SK-N-SH (cell line): Measurements from ENCODE around the gene FANCM. TPM values are rescaled to one million over a fixed set of nuclear protein-coding genes. Genes with fewer than 3 reads are reported as not detected.

Source experiments
- CTCF ChIA-PET: fragments of 300-600, 350-600 bp; formaldehyde crosslinking; extraction: SDS; loops from one replicate; lab custom pipeline; 2021; lab: Yijun Ruan, JAX
- POLR2A ChIA-PET: fragments of 350-600 bp; sonication (Branson Sonifier 250); formaldehyde crosslinking; extraction: SDS; loops from one replicate; lab custom pipeline; 2020; ENCODE audit warnings: antibody characterized with exemption, inconsistent platforms; lab: Yijun Ruan, JAX
- DNase-seq: peaks from one replicate; pipeline ENCODE4 v3.0.0; 2012
- H2AFZ ChIP-seq: fragments of 200-600 bp; sonication (generic); 2 replicates; pipeline ENCODE4 v1.8.1; 2016; ENCODE audit warnings: antibody characterized with exemption, mild to moderate bottlenecking, low read depth
- H3F3A ChIP-seq: fragments of 200-600 bp; sonication (generic); replicated peaks from 2 replicates; pipeline ENCODE3; 2016; ENCODE audit warnings: antibody characterized with exemption, mild to moderate bottlenecking; ENCODE audit not compliant: insufficient read depth
- H3K27ac ChIP-seq, 2 experiments: fragments of 200-500 bp in 1 of 2; fragments of 200-600 bp in 1 of 2; sonication (Bioruptor generic) in 1 of 2; sonication (generic), shearing (Covaris generic) in 1 of 2; 2 replicates each; pipeline versions ENCODE4 v1.5.1 to v1.6.1; 2014 to 2016; ENCODE audit warnings: low read depth in 2 of 2, inconsistent platforms in 1 of 2, low read length in 1 of 2, mild to moderate bottlenecking in 1 of 2, mixed read lengths in 1 of 2
- H3K27me3 ChIP-seq: fragments of 200-600 bp; sonication (generic), shearing (Covaris generic); 2 replicates; pipeline ENCODE4 v1.6.1; 2016; ENCODE audit warnings: mixed run types; ENCODE audit not compliant: insufficient read depth
- H3K36me3 ChIP-seq, 2 experiments: fragments of 200-500 bp in 1 of 2; fragments of 200-600 bp in 1 of 2; sonication (Bioruptor generic) in 1 of 2; sonication (generic) in 1 of 2; replicated peaks in 1 of 2; 2 replicates each; pipeline versions ENCODE3 to v1.5.1; 2014 to 2016; ENCODE audit warnings: low read length in 1 of 2, mild to moderate bottlenecking in 1 of 2; ENCODE audit not compliant: insufficient read depth in 2 of 2, control insufficient read depth in 1 of 2
- H3K4me1 ChIP-seq, 2 experiments: fragments of 200-500 bp in 1 of 2; fragments of 200-600 bp in 1 of 2; sonication (Bioruptor generic) in 1 of 2; sonication (generic), shearing (Covaris generic) in 1 of 2; 2 replicates each; pipeline versions ENCODE4 v1.5.1 to v1.6.1; 2014 to 2016; ENCODE audit warnings: low read depth in 1 of 2, low read length in 1 of 2, mixed run types in 1 of 2; ENCODE audit not compliant: insufficient read depth in 2 of 2, control insufficient read depth in 1 of 2
- H3K4me2 ChIP-seq: fragments of 200-600 bp; sonication (generic), shearing (Covaris generic); 2 replicates; pipeline ENCODE4 v1.6.1; 2017; ENCODE audit warnings: mixed run types
- H3K4me3 ChIP-seq, 2 experiments: fragments of 200-500 bp in 1 of 2; fragments of 200-600 bp in 1 of 2; sonication (Bioruptor generic) in 1 of 2; sonication (generic), shearing (Covaris generic) in 1 of 2; 2 replicates each; pipeline versions ENCODE4 v1.5.1 to v1.8.1; 2014 to 2016; ENCODE audit warnings: low read depth in 2 of 2, inconsistent platforms in 1 of 2, low read length in 1 of 2, mild to moderate bottlenecking in 1 of 2, mixed read lengths in 1 of 2, moderate library complexity in 1 of 2
- H3K79me2 ChIP-seq: fragments of 200-600 bp; sonication (generic); 2 replicates; pipeline ENCODE4 v1.8.1; 2017; ENCODE audit warnings: mild to moderate bottlenecking; ENCODE audit not compliant: insufficient read depth
- H3K9ac ChIP-seq: fragments of 200-600 bp; sonication (generic); 2 replicates; pipeline ENCODE4 v1.6.1; 2017; ENCODE audit warnings: mixed run types
- H3K9me2 ChIP-seq: fragments of 200-600 bp; sonication (generic); 2 replicates; pipeline ENCODE4 v1.6.1; 2017; ENCODE audit warnings: mixed run types
- H3K9me3 ChIP-seq: fragments of 200-600 bp; sonication (generic); 2 replicates; pipeline ENCODE4 v1.6.1; 2017; ENCODE audit warnings: mixed run types, mild to moderate bottlenecking, moderate library complexity
- H4K20me1 ChIP-seq: fragments of 200-600 bp; sonication (generic); 2 replicates; pipeline ENCODE4 v1.6.1; 2017; ENCODE audit warnings: mild to moderate bottlenecking, mixed run types; ENCODE audit not compliant: insufficient read depth
- CHD2 ChIP-seq: fragments of 150-350 bp; IDR thresholded peaks from 2 replicates; pipeline ENCODE4 v1.6.1; 2018; ENCODE audit warnings: low read length; ENCODE audit not compliant: partially characterized antibody
- ELF1 ChIP-seq: IDR thresholded peaks from 2 replicates; pipeline ENCODE4 v1.4.0; 2012
- FOSL2 ChIP-seq: IDR thresholded peaks from 2 replicates; pipeline ENCODE4 v1.4.0; 2012; ENCODE audit warnings: low read depth, mild to moderate bottlenecking, moderate library complexity, borderline replicate concordance
- FOXJ3 ChIP-seq: sonication (generic); formaldehyde crosslinking; IDR thresholded peaks from 2 replicates; pipeline ENCODE4 v1.5.1; 2020; ENCODE audit warnings: mild to moderate bottlenecking, missing genetic modification reagents
- GATA2 ChIP-seq: sonication (generic); formaldehyde crosslinking; IDR thresholded peaks from 2 replicates; pipeline ENCODE4 v1.5.0; 2020; ENCODE audit warnings: mild to moderate bottlenecking, missing genetic modification reagents
- JUND ChIP-seq: IDR thresholded peaks from 2 replicates; pipeline ENCODE4 v1.4.0; 2012
- NFIC ChIP-seq: IDR thresholded peaks from 2 replicates; pipeline ENCODE4 v1.4.0; 2012; ENCODE audit warnings: borderline replicate concordance
- NRF1 ChIP-seq: IDR thresholded peaks from 2 replicates; pipeline ENCODE4 v1.6.1; 2012; ENCODE audit warnings: low read depth, mild to moderate bottlenecking, low read length
- POLR2AphosphoS5 ChIP-seq: IDR thresholded peaks from 2 replicates; pipeline ENCODE4 v1.6.1; 2012; ENCODE audit warnings: low read depth, low read length
- RAD21 ChIP-seq: IDR thresholded peaks from 2 replicates; pipeline ENCODE4 v1.6.1; 2012; ENCODE audit warnings: mild to moderate bottlenecking, low read length
- RXRA ChIP-seq: IDR thresholded peaks from 2 replicates; pipeline ENCODE4 v1.4.0; 2012; ENCODE audit warnings: low read depth, mild to moderate bottlenecking, borderline replicate concordance
- SIN3A ChIP-seq: IDR thresholded peaks from 2 replicates; pipeline ENCODE4 v1.6.1; 2012; ENCODE audit warnings: low read depth, mild to moderate bottlenecking, low read length, moderate library complexity, borderline replicate concordance
- TAF1 ChIP-seq: IDR thresholded peaks from 2 replicates; pipeline ENCODE4 v1.6.1; 2012; ENCODE audit warnings: low read depth, mild to moderate bottlenecking, low read length, moderate library complexity, borderline replicate concordance
- TEAD4 ChIP-seq: IDR thresholded peaks from 2 replicates; pipeline ENCODE4 v1.4.0; 2012; ENCODE audit warnings: mild to moderate bottlenecking, borderline replicate concordance; ENCODE audit not compliant: insufficient read depth
- WGBS: methylation state at CpG from one replicate; pipeline ENCODE4 v1.1.6; 2017; ENCODE audit warnings: low lambda C conversion rate; 5-methylcytosine and 5-hydroxymethylcytosine counted together
- polyA plus RNA-seq, 3 experiments: library from polyadenylated mRNA; depleted of rRNA; stranded (reverse); fragments of >200 nt; gene quantifications; 2 replicates each; pipeline ENCODE4 v1.2.3, GENCODE V29; 2012
- TF ChIP-seq, protein P1 (sequence below): IDR thresholded peaks from 2 replicates; pipeline ENCODE4 v1.4.0; 2012; ENCODE audit warnings: low read depth, borderline replicate concordance

FANCM gene
- polyA plus RNA-seq, 1 of the 3 experiments (the other 2 are of a cell fraction) = 0.67 TPM

DNA sequence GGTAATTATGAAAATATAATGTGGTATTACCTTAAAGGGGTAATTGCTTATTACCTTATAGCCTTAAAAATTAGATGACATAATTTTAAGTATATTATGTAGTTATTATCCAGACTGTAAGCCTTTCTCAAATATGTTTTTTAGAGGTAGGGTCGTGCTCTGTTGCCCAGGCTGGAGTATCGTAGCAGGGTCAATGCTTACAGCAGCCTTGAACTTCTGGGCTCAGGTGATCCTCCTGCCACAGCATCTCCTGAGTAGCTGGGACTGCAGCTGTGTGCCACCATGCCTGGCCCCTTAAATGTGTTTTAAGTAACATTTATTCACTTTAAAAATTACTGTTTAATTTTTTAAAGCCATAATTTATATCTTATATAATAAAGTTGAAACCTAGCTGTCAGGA, 41.5 kb upstream of the FANCM start (continued):
- TF ChIP-seq RXRA = no peak
- TF ChIP-seq, all 33 proteins: peak for 0

- Histone ChIP-seq H2AFZ (no peak overlapping the region), H3K4me2 (no peak overlapping the region), H3F3A (peaks cover 1% of the 10 kb centered on the region), H4K20me1 (peaks cover 9% of the 10 kb centered on the region; the same call in 1 of the 2 replicates), H3K9ac (no peak overlapping the region), H3K9me2 (no peaks in the 10 kb centered on the region), H3K36me3 (peaks cover 0 to 17% of the 10 kb centered on the region in 2 experiments), H3K4me1 (no peaks in the 10 kb centered on the region; a peak in 1 of 4 replicates), H3K9me3 (no peaks in the 10 kb centered on the region), H3K27ac (no peak overlapping the region), H3K27me3 (no peaks in the 10 kb centered on the region), H3K79me2 (peaks cover 52% of the 10 kb centered on the region), H3K4me3 (no peak overlapping the region)
- TF ChIP-seq SIN3A = no peak
- TF ChIP-seq NRF1 = no peak
- no peak for TF ChIP-seq GATA2 (CRISPR knock-in tag)
- TF ChIP-seq ELF1 = no peak
- TF ChIP-seq POLR2AphosphoS5 = no peak
- TF ChIP-seq TAF1 = no peak
- TF ChIP-seq, protein P1, sequence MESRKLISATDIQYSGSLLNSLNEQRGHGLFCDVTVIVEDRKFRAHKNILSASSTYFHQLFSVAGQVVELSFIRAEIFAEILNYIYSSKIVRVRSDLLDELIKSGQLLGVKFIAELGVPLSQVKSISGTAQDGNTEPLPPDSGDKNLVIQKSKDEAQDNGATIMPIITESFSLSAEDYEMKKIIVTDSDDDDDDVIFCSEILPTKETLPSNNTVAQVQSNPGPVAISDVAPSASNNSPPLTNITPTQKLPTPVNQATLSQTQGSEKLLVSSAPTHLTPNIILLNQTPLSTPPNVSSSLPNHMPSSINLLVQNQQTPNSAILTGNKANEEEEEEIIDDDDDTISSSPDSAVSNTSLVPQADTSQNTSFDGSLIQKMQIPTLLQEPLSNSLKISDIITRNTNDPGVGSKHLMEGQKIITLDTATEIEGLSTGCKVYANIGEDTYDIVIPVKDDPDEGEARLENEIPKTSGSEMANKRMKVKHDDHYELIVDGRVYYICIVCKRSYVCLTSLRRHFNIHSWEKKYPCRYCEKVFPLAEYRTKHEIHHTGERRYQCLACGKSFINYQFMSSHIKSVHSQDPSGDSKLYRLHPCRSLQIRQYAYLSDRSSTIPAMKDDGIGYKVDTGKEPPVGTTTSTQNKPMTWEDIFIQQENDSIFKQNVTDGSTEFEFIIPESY = no peak
- no peak for TF ChIP-seq FOXJ3 (CRISPR knock-in tag)
- TF ChIP-seq JUND = no peak
- no peak for TF ChIP-seq CHD2
- no peak for TF ChIP-seq RAD21
- no peak for TF ChIP-seq FOSL2
- TF ChIP-seq NFIC = no peak
- no peak for DNase-seq
- 94% methylated on average over 4 of the region's 4 CpGs for WGBS
- ChIA-PET CTCF (no interaction called here), POLR2A (no interaction called here)
These were observed 40.6 kb upstream of the FANCM start for GRCh38 chr14:45095143-45095542.

GRCh38 chr14:45096218-45096617, 39.5 kb upstream of the FANCM start:
- CTCF ChIA-PET = no interaction called here
- no peak overlapping the region for H3K27ac ChIP-seq
- no peak overlapping the region for H2AFZ ChIP-seq
- 90% methylated on average over 4 of the region's 4 CpGs for WGBS
- peaks cover 42% of the 10 kb centered on the region for H3K79me2 ChIP-seq
- peaks cover 0 to 23% of the 10 kb centered on the region in 2 experiments for H3K36me3 ChIP-seq
- no peaks in the 10 kb centered on the region for H3K9me3 ChIP-seq
- TF ChIP-seq TEAD4 = no peak
- TF ChIP-seq RAD21 = no peak
- TF ChIP-seq ELF1 = no peak
- TF ChIP-seq RXRA = no peak
- H3K4me2 ChIP-seq = no peak overlapping the region
- no peak for DNase-seq
- no peak overlapping the region for H3K9ac ChIP-seq
- no peak overlapping the region for H3K4me3 ChIP-seq
- H3K9me2 ChIP-seq = no peaks in the 10 kb centered on the region
- no peaks in the 10 kb centered on the region for H3K27me3 ChIP-seq
- no peaks in the 10 kb centered on the region for H3F3A ChIP-seq
- no peaks in the 10 kb centered on the region for H4K20me1 ChIP-seq
- no peaks in the 10 kb centered on the region for H3K4me1 ChIP-seq
- POLR2A ChIA-PET = no interaction called here
